Measurements from ENCODE around the gene SPDYE3. TPM values are rescaled to one million over a fixed set of nuclear protein-coding genes. Genes with fewer than 3 reads are reported as not detected.
A peak's percentile ranks its signal among the peaks of the same experiment; 100 is the strongest.
"Not testable (repeated sequence)": the region's sequence is repeated elsewhere in the genome, so short reads cannot be mapped to it uniquely, and the experiment has no call there.

The SPDYE3 gene
- total and polyA plus RNA-seq, 2 of the 13 experiments (the other 11 are each of a cell fraction or from before 2014, with no cell fraction given): not detected

DNA sequence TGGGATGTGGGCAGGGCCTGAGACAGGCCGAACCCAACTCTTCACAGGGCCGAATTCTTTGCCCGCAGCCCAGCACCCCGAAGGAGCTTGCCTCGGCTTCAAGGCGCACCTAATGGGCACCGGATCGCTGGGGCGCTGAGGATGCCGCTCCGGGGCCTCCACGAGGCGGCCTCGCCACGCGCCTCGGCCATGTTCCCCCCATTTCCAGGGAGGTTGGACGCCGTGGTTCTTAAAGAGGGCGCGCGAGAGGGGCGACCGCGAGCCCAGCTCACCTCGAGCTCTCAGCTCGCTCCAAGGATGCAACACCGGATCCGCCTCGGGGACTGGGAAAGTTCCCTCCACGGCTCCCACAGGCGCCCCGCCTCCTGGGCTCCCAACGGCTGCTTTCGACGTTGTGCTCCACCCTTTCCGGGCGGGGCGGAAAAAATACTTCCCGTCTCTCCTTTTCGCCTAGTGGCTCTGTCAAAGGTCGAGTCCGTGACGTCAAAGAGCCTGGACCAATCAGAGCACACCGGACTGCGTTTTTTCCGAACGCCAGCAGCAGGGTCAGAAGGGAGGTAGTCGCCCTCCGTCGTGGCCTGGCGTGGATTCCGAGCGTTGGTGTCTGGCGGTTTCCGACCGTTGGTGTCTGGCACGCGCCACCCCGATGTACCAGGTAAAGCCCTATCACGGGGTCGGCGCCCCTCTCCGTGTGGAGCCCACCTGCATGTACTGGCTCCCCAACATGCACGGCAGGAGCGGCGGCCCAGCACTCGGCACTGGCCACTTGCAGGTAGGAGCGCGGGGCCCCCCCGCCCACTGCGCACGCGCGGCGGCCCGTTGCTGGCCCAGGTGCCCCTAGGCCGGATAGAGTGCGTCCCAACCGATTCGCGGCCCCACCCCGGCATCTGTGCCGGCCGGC lies 28.3 kb downstream of the SPDYE3 start (continued):
- TF ChIP-seq ZNF574 (CRISPR knock-in tag; IDR thresholded peaks at IDR 0.05): peak; percentile 89
- peak; percentile 82 for TF ChIP-seq SALL2 (CRISPR knock-in tag; IDR thresholded peaks at IDR 0.05)
- 0 out of 2 replicates have a peak, but pooled peaks have one; percentile 45 for TF ChIP-seq ISL2 (CRISPR knock-in tag; IDR thresholded peaks at IDR 0.05)
- 0 out of 2 replicates have a peak, but pooled peaks have one; percentile 49 for TF ChIP-seq ZNF317 (CRISPR knock-in tag; IDR thresholded peaks at IDR 0.05)
- TF ChIP-seq ZNF674 (CRISPR knock-in tag; IDR thresholded peaks at IDR 0.05; ENCODE audit: low read depth): 0 out of 2 replicates have a peak, but pooled peaks have one; percentile 7
- peak; percentile 21; the same call in 1 of the 2 replicates for TF ChIP-seq GFI1 (CRISPR knock-in tag; IDR thresholded peaks at IDR 0.05; ENCODE audit: borderline replicate concordance)
- peak; percentile 75 for TF ChIP-seq PATZ1 (CRISPR knock-in tag; IDR thresholded peaks at IDR 0.05)
- TF ChIP-seq SALL1 (CRISPR knock-in tag; IDR thresholded peaks at IDR 0.05): peak; percentile 71
- peak; percentile 61; the same call in 1 of the 2 replicates for TF ChIP-seq ZNF800 (CRISPR knock-in tag; IDR thresholded peaks at IDR 0.05)
- TF ChIP-seq ZNF788 (CRISPR knock-in tag; IDR thresholded peaks at IDR 0.05; ENCODE audit: borderline replicate concordance): peak; percentile 71; the same call in 1 of the 2 replicates
- peak; percentile 38; the same call in 1 of the 2 replicates for TF ChIP-seq ZNF138 (CRISPR knock-in tag; IDR thresholded peaks at IDR 0.05; ENCODE audit: low read depth)
- 0 out of 2 replicates have a peak, but pooled peaks have one; percentile 24 for TF ChIP-seq ZNF782 (CRISPR knock-in tag; IDR thresholded peaks at IDR 0.05; ENCODE audit: borderline replicate concordance)
- 0 out of 2 replicates have a peak, but pooled peaks have one; percentile 24 for TF ChIP-seq ZNF263 (CRISPR knock-in tag; IDR thresholded peaks at IDR 0.05)
- TF ChIP-seq SMAD1 (CRISPR knock-in tag; IDR thresholded peaks at IDR 0.05; ENCODE audit: borderline replicate concordance, low read depth): peak; percentile 76; the same call in 1 of the 2 replicates
- TF ChIP-seq NFYB (CRISPR knock-in tag; IDR thresholded peaks at IDR 0.05): peak; percentile 94
- TF ChIP-seq FOXA1 (IDR thresholded peaks at IDR 0.05): not testable (repeated sequence)
- peak; percentile 29; the same call in 1 of the 2 replicates for TF ChIP-seq FOXA1 (CRISPR knock-in tag; IDR thresholded peaks at IDR 0.05)
- peak; percentile 87 for TF ChIP-seq TBX2 (CRISPR knock-in tag; IDR thresholded peaks at IDR 0.05; ENCODE audit: borderline replicate concordance)
- TF ChIP-seq, protein P1, sequence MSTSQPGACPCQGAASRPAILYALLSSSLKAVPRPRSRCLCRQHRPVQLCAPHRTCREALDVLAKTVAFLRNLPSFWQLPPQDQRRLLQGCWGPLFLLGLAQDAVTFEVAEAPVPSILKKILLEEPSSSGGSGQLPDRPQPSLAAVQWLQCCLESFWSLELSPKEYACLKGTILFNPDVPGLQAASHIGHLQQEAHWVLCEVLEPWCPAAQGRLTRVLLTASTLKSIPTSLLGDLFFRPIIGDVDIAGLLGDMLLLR (CRISPR knock-in tag; IDR thresholded peaks at IDR 0.05): 0 out of 2 replicates have a peak, but pooled peaks have one; percentile 19
- TF ChIP-seq HIVEP1 (CRISPR knock-in tag; IDR thresholded peaks at IDR 0.05): peak; percentile 49; the same call in 1 of the 2 replicates
- TF ChIP-seq ATF1 (CRISPR knock-in tag; IDR thresholded peaks at IDR 0.05): peak; percentile 91
- 0 out of 2 replicates have a peak, but pooled peaks have one; percentile 33 for TF ChIP-seq TGIF2 (CRISPR knock-in tag; IDR thresholded peaks at IDR 0.05)

All from HepG2 (cell line).